Gastrocnemius medialis (tissue), 4 donors: ENCODE results near the gene MFSD2A.

Experiments used
- CTCF ChIP-seq, 5 experiments: fragments of 450-650 bp in 3 of 5; fragments of 200-600 bp in 2 of 5; sonication (generic) in 2 of 5; IDR thresholded peaks in 4 of 5; conservative IDR thresholded peaks in 1 of 5; 1 replicate in 4 of 5; 2 replicates in 1 of 5; pipeline ENCODE4 v1.5.1; 2016 to 2019; ENCODE audit warnings: antibody characterized with exemption in 5 of 5, mild to moderate bottlenecking in 3 of 5, moderate library complexity in 3 of 5
- POLR2A ChIP-seq, 2 donors: fragments of 450-650 bp; IDR thresholded peaks; one replicate each; pipeline ENCODE4 v1.6.1; 2017; ENCODE audit warnings: antibody characterized with exemption in 2 of 2, mild to moderate bottlenecking in 2 of 2, moderate library complexity in 2 of 2

- no peak for TF ChIP-seq CTCF (IDR thresholded peaks at IDR 0.05 in 4 of 5, conservative IDR thresholded peaks at IDR 0.05 in 1 of 5)
- TF ChIP-seq POLR2A (IDR thresholded peaks at IDR 0.05): no peak
Measured at GRCh38 chr1:39943471-39944290, 11.3 kb upstream of the MFSD2A start.
